OCI-LY3 (cell line): ENCODE measurements around the gene IL1RAP.

ENCODE experiments used
- EZH2phosphoT487 ChIP-seq: fragments of 200-600 bp; shearing (Covaris generic); IDR thresholded peaks from 2 replicates; pipeline ENCODE4 v1.6.1; 2018; ENCODE audit warnings: antibody characterized with exemption, mixed run types, low read depth
- TF ChIP-seq, protein P1 (sequence below): fragments of 200-600, 300-600 bp; sonication (generic); IDR thresholded peaks from 2 replicates; pipeline ENCODE4 v1.5.1; 2014; ENCODE audit warnings: antibody characterized with exemption, low read length, low read depth

DNA sequence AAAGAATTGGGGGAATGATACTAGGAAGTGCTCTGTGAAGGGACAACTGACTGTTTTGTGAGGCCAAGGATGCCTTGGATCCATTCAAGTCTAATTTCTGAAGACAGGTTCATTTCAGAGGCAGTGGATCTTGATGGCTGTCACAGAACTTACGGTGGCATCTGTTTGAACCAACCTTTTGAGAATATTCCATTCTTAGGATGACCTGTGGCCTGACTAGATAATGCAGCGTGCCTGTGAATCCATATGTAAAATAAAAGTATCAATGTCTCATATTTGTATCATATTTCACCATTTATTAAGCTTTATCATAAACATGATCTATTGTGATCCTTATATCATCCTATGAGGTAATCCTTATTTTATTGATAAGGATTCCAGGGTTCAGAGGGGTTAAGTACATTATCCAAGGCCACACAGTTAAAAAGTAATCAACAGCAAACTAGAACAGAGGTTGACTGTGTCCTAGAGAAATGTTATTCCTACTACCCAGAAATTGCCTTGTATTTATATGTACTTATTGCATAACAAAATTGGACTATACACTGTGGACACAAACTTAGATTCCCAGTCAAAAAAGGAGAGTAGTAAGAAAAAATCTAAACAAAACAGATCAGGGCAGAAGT is 34.3 kb downstream of the IL1RAP start:
- TF ChIP-seq, protein P1, sequence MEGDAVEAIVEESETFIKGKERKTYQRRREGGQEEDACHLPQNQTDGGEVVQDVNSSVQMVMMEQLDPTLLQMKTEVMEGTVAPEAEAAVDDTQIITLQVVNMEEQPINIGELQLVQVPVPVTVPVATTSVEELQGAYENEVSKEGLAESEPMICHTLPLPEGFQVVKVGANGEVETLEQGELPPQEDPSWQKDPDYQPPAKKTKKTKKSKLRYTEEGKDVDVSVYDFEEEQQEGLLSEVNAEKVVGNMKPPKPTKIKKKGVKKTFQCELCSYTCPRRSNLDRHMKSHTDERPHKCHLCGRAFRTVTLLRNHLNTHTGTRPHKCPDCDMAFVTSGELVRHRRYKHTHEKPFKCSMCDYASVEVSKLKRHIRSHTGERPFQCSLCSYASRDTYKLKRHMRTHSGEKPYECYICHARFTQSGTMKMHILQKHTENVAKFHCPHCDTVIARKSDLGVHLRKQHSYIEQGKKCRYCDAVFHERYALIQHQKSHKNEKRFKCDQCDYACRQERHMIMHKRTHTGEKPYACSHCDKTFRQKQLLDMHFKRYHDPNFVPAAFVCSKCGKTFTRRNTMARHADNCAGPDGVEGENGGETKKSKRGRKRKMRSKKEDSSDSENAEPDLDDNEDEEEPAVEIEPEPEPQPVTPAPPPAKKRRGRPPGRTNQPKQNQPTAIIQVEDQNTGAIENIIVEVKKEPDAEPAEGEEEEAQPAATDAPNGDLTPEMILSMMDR = no peak
- TF ChIP-seq EZH2phosphoT487 = no peak
